GF-D8 (cell line): ENCODE data around the gene BRD2.

Experiments
- DNase-seq: peaks from one replicate; lab custom pipeline; 2025; lab: John Stamatoyannopoulos, UW

The BRD2 gene

GRCh38 chr6:33029328-33030184 lies 61.2 kb downstream of the BRD2 start:
- DNase-seq: no peak

- DNase-seq: no peak
Observed at GRCh38 chr6:33030245-33030644, 61.9 kb downstream of the BRD2 start.
